ENCODE results near the gene TMEM40.

TMEM40 gene

DNA sequence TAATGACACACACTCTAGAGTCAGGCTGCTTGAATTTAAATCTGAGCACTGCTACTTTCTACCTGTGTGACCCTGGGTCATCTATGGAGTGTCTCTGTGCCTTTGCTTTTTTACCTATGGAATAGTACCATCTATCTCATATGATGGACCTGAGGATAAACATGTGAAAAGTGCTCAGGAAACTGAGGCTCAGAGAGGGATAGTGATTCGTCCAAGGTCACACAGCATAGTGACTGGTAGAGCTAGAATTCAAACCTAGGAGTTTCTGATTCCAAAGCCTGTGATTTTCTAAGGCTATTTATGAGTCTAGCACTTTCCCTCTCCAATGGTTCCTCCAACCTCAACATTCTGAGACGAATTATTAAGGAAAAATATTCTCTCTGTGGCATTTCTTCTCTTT is 63.1 kb downstream of the TMEM40 start:
- no peaks in the 10 kb centered on the region for H3K79me2 ChIP-seq (ENCODE audit: control insufficient read depth, low read length)
- TF ChIP-seq, protein P1, sequence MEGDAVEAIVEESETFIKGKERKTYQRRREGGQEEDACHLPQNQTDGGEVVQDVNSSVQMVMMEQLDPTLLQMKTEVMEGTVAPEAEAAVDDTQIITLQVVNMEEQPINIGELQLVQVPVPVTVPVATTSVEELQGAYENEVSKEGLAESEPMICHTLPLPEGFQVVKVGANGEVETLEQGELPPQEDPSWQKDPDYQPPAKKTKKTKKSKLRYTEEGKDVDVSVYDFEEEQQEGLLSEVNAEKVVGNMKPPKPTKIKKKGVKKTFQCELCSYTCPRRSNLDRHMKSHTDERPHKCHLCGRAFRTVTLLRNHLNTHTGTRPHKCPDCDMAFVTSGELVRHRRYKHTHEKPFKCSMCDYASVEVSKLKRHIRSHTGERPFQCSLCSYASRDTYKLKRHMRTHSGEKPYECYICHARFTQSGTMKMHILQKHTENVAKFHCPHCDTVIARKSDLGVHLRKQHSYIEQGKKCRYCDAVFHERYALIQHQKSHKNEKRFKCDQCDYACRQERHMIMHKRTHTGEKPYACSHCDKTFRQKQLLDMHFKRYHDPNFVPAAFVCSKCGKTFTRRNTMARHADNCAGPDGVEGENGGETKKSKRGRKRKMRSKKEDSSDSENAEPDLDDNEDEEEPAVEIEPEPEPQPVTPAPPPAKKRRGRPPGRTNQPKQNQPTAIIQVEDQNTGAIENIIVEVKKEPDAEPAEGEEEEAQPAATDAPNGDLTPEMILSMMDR (IDR thresholded peaks at IDR 0.05; ENCODE audit: low read depth, low read length, poor library complexity, severe bottlenecking): no peak
- no peaks in the 10 kb centered on the region for H3K36me3 ChIP-seq (ENCODE audit: control insufficient read depth, low read length)
- no peaks in the 10 kb centered on the region for H3K9me2 ChIP-seq (replicated peaks; ENCODE audit: control insufficient read depth, low read length)
- H3K27ac ChIP-seq (ENCODE audit: low read depth, low read length): no peak overlapping the region
- no peak overlapping the region for H3K4me2 ChIP-seq (ENCODE audit: low read length)
- H3K4me3 ChIP-seq (ENCODE audit: low read length): no peak overlapping the region
- no peaks in the 10 kb centered on the region for H3K4me1 ChIP-seq (ENCODE audit: control insufficient read depth, low read length)
- no peaks in the 10 kb centered on the region for H3F3A ChIP-seq (ENCODE audit: control insufficient read depth, insufficient read depth)
- no peaks in the 10 kb centered on the region; the same call in 1 of the 2 replicates for H3K27me3 ChIP-seq (ENCODE audit: control insufficient read depth, low read length)
- H4K20me1 ChIP-seq (ENCODE audit: control insufficient read depth, insufficient read depth, low read depth, low read length): no peaks in the 10 kb centered on the region
- no peaks in the 10 kb centered on the region for H3K9me3 ChIP-seq (ENCODE audit: control insufficient read depth, insufficient read depth, low read length)

DNA sequence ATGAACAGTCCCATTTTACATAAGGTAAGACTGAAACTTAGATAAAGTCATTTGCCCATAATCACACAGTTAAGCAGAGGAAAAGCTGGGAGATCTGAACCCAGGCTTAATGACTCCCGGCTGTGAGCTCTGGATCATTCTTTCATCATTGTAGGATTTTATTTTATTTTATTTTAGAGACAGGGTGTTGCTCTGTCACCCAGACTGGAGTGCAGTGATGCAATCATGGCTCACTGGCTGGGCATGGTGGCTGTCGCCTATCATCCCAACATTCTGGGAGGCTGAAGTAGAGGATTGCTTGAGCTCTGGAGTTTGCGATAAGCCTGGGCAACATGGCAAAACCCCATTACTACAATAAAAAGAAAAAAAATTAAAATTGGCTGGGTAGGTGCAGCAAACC is 63.9 kb downstream of the TMEM40 start:
- Histone ChIP-seq H3K27ac (ENCODE audit: low read depth, low read length) (no peak overlapping the region), H4K20me1 (ENCODE audit: control insufficient read depth, insufficient read depth, low read depth, low read length) (no peaks in the 10 kb centered on the region), H3K9me2 (replicated peaks; ENCODE audit: control insufficient read depth, low read length) (no peaks in the 10 kb centered on the region), H3K4me3 (ENCODE audit: low read length) (no peak overlapping the region), H3K9me3 (ENCODE audit: control insufficient read depth, insufficient read depth, low read length) (no peaks in the 10 kb centered on the region), H3K36me3 (ENCODE audit: control insufficient read depth, low read length) (no peaks in the 10 kb centered on the region), H3K79me2 (ENCODE audit: control insufficient read depth, low read length) (no peaks in the 10 kb centered on the region), H3K4me1 (ENCODE audit: control insufficient read depth, low read length) (no peaks in the 10 kb centered on the region), H3K27me3 (ENCODE audit: control insufficient read depth, low read length) (no peaks in the 10 kb centered on the region; the same call in 1 of the 2 replicates), H3K4me2 (ENCODE audit: low read length) (no peak overlapping the region), H3F3A (ENCODE audit: control insufficient read depth, insufficient read depth) (no peaks in the 10 kb centered on the region)
- TF ChIP-seq, protein P1 (IDR thresholded peaks at IDR 0.05; ENCODE audit: low read depth, low read length, poor library complexity, severe bottlenecking): no peak
- no peak for TF ChIP-seq EZH2phosphoT487 (IDR thresholded peaks at IDR 0.05; ENCODE audit: borderline replicate concordance, low read length)

DNA sequence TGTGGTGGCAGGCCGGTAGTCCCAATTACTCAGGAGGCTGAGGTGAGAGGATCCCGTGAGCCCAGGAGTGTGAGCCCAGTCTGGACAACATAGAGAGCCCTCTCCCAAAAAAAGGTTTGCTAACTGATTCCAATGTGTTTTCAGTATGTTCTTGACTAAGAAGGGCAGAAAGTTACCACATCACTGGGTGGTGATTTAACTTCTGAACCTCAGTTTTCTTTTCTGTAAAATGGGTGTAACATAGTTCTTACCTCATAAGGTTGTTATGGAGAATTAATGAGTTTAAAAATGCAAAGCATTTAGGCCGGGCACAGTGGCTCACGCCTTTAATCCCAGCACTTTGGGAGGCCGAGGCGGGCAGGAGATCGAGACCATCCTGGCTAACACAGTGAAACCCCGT is 66.6 kb downstream of the TMEM40 start:
- Histone ChIP-seq H3K9me2 (replicated peaks; ENCODE audit: control insufficient read depth, low read length) (no peaks in the 10 kb centered on the region), H3K9me3 (ENCODE audit: control insufficient read depth, insufficient read depth, low read length) (no peaks in the 10 kb centered on the region), H3K4me1 (ENCODE audit: control insufficient read depth, low read length) (no peaks in the 10 kb centered on the region), H3K27me3 (ENCODE audit: control insufficient read depth, low read length) (no peaks in the 10 kb centered on the region; the same call in 1 of the 2 replicates), H3K79me2 (ENCODE audit: control insufficient read depth, low read length) (no peaks in the 10 kb centered on the region), H3K4me2 (ENCODE audit: low read length) (no peak overlapping the region), H3K36me3 (ENCODE audit: control insufficient read depth, low read length) (no peaks in the 10 kb centered on the region), H3F3A (ENCODE audit: control insufficient read depth, insufficient read depth) (no peaks in the 10 kb centered on the region), H4K20me1 (ENCODE audit: control insufficient read depth, insufficient read depth, low read depth, low read length) (no peaks in the 10 kb centered on the region), H3K27ac (ENCODE audit: low read depth, low read length) (no peak overlapping the region), H3K4me3 (ENCODE audit: low read length) (no peak overlapping the region)
- TF ChIP-seq, protein P1 (IDR thresholded peaks at IDR 0.05; ENCODE audit: low read depth, low read length, poor library complexity, severe bottlenecking): no peak
- TF ChIP-seq EZH2phosphoT487 (IDR thresholded peaks at IDR 0.05; ENCODE audit: borderline replicate concordance, low read length): no peak

All from DOHH2 (cell line).